HG03025 (cell line): ENCODE measurements around the gene TAF4B.
"Not testable (repeated sequence)": the region's sequence is repeated elsewhere in the genome, so short reads cannot be mapped to it uniquely, and the experiment has no call there.

Experiments
- ATAC-seq: cut with Tn5 transposase; IDR thresholded peaks from one replicate; pipeline ENCODE4 v1.9.1; 2021; ENCODE audit warnings: mild to moderate bottlenecking, moderate library complexity; ENCODE audit not compliant: unreplicated experiment, low FRiP score

TAF4B gene

DNA sequence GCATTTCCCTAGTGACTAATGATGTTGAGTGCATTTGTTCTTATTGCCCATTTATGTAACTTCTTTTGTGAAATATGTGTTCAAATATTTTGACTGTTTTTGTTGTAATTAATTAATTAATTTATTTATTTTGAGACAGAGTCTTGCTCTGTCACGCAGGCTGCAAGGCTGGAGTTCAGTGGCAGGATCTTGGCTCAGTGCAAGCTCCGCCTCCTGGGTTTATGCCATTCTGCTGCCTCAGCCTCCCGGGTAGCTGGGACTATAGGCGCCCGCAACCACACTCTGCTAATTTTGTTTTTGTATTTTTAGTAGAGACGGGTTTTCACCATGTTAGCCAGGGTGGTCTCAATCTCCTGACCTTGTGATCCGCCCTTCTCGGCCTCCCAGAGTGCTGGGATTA is 71.9 kb downstream of the TAF4B start:
- ATAC-seq = no peak

DNA sequence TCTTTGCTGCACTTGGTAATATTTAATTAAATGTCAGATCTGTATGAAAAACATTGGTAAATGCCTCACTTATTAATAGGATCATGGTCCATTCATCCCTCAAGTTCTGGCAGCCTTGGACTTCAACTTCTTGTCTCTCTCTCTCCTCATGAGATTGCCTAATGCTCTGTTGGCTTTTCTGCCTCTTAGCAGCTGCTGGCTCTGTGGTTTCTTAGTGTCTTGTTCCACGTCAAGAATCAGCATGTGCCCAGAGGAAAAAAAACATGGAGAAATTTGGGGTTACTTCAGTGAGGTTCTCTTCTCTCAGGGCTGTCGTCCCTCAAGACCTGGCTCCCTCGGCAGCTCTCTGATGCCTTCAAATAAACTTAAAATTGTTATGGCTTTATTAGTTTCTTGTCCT is 75.4 kb downstream of the TAF4B start:
- ATAC-seq = no peak

DNA sequence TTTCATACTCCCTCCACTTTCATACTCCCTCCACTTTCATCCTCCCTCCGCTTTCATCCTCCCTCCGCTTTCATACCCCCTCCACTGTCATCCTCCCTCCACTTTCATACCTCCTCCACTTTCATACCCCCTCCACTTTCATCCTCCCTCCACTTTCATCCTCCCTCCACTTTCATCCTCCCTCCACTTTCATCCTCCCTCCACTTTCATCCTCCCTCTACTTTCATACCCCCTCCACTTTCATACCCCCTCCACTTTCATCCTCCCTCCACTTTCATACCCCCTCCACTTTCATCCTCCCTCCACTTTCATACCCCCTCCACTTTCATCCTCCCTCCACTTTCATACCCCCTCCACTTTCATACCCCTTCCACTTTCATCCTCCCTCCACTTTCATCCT is 77.0 kb downstream of the TAF4B start:
- ATAC-seq = not testable (repeated sequence)

DNA sequence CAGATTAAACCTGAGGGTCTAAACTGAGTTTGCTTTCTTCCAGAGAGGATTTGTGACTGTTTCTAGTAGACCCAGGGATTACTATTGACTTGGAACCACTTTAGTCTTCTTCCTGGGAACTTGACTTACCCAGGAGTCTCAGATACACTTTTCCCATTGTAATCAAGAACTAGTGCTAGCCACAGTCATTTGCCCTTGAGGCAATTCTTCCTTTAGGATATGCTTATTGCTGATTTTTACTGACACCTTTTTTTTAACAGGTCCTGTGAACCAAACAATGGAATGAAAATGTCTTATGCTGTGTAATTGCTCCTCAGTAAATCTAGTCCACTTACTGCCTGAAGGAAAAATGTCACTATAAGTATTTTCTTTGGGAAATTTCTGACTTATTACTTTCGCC is 78.3 kb downstream of the TAF4B start:
- no peak for ATAC-seq

DNA sequence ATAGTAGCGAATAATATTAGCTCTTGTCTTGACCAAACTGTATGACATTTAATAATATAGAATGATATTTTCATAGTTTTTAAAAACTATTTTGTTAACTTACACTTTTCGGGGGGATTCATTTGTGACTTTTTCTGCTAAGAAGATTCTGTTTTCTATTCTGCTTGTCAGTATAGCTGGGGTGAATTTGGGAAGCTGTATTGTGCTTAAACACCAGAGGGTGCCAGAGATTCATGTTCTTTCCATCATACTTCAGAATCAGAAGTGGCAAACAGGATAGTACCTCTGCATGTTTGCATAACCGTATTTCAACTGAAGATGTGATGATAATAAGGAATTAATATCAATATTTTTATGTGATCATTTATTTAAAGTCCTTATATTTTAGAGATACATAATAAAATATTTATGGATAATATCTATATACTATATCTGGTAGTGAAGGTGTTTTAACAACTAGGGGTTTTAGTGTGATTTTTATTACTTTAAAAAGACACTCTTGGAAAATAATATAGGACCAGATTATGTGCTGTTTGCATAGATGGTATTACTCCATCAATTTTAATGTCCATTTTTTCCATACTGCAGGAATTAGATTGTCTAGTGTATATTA is 81.0 kb downstream of the TAF4B start:
- ATAC-seq = no peak

DNA sequence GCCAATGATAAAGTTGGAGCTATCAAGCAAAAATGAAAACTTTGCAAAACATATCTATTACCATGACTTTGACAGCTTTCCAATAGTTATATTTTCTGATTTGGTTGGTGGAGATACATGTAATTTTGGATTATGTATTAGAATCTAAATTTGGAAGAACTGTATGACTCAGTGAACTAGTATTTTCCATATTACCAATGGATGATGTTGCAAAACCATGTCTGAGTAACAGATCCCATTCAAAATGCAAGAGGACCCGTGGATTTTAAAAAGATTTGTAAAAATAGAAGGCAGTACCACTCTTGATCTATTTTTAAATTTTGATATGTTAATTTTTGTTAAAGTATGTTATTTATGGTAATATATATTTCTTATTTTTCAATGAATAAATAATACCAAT is 83.0 kb downstream of the TAF4B start:
- ATAC-seq = no peak

DNA sequence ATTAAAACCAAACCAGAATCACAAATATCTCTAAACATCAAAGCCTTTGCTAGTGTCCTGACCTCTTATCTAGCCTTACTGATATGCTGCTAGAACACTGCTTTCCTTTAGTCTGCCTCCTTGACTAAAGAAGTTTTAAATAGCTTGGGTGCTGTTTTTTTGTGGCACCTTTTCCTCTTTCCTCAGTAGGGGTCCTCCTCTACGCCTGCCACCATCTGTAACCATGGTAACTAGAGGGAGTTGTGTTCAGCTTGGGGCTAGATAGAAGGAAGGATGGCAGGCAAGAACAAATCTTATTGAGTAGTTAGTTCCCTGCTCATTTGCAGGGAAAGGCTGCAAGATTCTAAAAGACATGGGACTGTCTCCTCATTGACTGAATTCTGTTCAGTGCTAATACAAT is 86.0 kb downstream of the TAF4B start:
- ATAC-seq = no peak

DNA sequence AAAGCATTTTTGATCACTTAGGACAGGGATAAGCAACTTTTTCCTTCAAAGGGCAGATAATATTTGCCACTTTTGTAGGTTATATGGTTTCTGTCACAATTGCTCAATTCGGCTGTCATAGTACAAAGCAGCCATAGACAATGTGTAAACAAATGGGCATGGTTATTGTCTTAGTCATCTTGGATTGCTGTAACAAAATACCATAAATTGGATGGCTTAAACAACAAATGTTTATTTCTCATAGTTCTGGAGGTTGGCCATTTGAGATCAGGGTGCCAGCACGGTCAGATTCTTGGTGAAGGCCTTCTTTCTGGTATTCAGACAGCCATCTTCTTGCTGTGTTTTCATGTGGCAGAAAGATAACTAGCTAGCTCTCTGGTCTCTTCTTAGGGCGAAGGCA is 91.2 kb downstream of the TAF4B start:
- ATAC-seq = no peak

DNA sequence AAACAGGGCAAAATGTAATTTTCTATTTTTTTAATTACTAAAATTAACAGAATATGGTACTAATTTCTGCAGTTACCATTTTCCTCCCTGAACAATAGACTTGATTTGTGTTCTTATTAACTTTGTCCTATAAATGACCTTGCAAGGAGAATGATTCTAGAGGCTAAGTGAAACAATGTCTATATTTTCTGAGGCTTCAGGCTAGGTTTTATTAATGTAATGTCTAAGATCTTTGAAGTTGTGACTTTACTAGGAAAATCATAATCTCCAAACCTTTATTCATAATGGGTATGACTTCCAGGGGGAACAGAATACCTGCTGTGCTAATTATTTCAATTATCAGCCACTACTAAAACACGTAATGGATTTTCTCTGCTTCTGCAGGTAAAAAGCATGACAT is 94.4 kb downstream of the TAF4B start:
- ATAC-seq = no peak

DNA sequence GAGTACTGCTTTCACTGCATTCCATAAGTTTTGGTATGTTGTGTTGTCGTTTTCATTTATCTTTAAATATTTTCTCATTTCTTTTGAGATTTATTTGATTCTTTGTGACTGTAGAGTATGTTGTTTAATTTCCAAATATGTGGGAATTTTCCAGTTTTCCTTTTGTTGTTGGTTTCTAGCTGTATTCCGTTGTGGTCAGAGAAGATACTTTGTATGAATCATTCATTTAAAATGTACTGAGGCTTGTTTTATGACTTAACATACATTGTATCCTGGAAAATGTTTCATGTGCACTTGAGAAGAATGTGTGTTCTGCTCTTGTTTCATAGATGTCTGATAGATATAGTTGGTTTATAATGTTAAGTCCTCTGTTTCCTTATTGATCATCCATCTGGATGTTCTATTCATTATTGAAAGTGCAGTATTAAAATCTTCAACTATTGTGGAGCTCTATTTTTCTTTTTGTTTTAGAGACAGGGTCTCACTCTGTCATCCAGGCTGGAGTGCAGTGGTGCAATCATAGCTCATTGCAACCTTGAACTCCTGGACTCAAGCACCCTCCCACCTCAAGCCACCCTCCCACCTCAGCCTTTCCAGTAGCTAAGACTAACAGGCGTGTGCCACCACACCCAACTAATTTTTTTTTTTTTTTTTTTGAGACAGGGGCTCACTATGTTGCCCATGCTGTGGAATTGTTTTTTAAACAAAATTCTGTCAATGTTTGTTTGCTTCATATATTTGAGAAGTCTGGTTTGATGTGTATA is 96.8 kb downstream of the TAF4B start:
- no peak for ATAC-seq

DNA sequence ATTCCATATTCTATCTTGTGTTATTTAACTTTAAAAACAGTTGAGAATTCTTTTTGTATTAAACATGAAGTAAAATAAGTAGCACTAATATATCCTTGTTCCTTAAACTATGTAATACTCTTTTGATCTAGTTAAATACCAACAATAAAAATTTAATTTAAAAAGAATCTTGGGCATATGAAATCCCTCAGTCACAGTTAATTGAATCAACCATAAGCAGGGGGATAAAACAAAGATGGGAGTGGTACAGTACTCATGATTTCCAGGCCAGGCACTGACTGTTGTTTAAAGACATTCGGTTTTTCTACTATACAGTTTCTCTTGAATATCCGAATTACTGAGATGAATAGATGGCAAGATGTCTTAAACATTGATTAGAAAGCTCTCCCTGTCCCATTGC is 99.5 kb downstream of the TAF4B start:
- no peak for ATAC-seq

DNA sequence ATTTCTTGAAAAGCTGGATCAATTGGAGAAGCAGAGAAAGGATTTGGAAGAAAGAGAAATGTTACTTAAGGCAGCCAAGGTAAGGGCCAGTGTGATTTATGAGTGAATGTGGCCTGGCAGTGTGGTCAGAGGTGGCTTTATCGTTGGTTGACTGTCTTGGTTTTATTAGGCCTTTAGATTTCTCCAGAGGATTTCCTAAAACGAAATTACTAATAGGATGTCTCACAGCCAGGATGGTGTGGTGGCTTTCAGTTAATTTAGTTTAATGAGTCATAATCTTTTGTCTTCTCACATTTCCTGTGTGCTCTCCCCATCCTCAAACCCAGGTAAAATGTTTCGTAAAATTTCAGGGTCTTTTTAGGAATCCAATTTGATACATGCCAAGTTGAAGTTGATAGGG is 100.8 kb downstream of the TAF4B start:
- no peak for ATAC-seq

DNA sequence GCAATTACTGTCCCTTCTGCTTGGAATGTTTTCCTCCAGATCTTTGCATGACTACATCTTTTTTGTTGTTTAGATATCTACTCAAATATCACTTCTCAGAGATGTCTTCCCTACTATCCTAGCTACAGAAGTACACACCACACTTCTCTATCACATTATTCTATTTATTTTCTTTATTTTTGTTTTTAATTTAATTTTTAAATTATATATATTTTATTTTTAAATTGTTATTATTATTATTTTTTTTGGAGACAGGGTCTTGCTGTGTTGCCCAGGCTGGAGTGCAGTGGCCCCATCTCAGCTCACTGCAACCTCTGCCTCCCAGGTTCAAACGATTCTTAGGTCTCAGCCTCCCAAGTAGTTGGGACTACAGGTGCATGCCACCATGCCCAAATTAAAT is 106.7 kb downstream of the TAF4B start:
- no peak for ATAC-seq

DNA sequence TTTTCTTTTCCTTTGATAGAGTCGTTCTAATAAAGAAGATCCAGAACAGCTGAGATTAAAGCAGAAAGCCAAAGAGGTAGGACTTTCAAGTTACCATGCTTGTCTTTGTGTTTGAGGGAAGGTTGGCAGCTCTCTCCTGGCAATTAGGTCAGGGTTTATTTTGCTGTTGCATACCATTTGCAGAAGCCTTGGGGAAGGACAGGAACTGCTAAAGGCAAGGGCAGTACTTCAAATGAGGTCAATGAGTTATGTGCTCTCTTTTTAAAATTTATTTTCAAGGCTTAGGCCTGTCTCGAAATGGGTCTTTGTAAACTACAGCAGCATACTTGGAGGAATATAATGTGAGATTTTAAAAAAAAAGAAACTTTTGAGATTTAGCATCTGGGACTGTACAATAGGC is 108.9 kb downstream of the TAF4B start:
- ATAC-seq = no peak

DNA sequence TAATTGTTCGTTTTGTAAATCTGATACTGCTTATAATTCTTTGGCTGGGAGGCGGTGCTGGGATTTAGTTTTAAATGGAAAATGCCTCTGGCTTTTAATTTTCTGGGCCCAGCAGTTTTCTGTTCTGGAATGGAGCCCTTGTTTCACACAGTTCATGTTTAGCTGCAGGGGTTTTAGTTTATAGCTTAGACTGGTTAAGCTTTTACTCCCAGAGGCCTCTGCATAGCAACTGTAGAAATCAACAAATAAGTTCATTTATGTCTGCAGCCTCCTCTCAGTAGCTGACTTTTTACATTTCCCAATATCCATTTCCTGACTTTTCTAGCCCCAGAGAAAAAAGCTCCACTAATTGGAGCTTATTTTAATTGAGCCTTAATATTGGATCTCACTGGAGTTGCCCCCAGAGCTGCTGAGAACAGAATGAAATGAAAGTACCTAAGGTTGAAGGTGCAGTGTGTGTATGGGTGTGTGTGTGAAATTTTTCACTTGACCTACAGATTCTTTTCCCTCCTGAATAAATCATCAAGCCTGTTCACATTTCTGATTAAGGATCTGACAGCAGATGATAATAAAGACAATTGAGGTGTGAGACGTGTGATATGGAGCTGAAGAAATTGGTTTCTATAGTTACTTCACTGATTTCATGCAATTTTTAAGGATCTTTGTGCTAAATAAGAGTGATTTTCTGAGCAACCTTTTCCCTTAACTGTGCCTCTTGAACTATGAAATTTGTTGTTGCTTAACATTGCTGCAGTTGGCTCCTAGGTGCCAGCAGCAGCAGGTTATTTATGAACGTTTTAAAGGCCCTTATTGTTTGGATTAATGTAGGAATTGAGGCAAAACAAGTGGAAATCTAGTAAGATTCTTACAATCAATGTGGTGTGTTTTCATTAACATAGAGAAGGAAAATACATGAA is 109.6 kb downstream of the TAF4B start:
- ATAC-seq = no peak

DNA sequence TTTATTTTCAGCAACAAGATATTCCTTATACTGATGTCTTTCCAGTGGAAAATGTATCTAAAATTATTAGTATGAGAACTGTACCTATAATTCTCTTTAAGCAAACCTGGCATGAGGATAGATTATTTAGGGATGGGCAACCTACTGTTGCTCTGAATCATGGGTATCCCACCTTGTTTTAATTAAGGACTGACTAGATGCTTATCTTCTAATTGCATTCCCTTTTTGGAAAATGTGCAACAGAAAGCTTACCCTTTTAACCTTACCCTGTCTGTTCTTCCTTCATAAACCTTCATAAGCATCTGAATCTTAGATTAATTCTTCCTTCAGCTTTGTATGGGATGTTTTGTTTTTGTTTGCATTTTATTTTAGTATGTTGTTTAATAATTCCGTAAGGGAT is 110.3 kb downstream of the TAF4B start:
- no peak for ATAC-seq

DNA sequence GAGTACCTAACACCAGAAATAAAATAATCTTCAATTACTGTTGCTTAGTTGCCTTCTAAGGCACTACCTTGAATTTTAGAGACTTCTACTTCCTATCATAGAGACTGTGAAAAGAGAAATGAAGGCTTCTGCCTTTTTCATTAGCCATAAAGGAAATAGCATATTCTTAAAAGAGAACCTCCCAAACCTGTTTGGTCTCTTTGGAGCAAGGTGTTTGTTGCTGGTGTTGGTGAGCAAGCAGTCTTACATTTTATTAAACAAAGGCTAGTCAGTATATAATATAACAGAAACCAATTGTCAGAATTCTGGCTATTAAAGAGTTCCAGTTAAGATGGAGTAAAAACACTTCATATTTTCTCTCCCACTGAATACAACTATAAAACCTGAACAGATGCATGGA is 116.4 kb downstream of the TAF4B start:
- ATAC-seq = no peak

DNA sequence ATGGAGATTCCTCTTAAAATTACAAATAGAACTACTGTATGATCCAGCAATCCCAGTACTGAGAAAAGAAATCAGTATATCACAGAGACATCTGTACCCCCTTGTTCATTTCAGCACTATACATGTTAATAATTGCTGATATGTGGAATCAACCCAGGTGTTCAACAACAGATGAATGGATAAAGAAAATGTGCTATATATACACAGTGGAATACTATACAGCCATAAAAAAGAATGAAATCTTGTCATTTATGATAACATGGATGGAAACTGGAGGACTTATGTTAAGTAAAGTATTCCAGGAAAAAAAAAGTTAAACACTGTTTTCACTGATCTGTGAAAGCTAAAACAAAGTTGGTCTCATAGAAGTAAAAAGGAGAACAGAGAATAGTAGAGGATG is 124.7 kb downstream of the TAF4B start:
- no peak for ATAC-seq

DNA sequence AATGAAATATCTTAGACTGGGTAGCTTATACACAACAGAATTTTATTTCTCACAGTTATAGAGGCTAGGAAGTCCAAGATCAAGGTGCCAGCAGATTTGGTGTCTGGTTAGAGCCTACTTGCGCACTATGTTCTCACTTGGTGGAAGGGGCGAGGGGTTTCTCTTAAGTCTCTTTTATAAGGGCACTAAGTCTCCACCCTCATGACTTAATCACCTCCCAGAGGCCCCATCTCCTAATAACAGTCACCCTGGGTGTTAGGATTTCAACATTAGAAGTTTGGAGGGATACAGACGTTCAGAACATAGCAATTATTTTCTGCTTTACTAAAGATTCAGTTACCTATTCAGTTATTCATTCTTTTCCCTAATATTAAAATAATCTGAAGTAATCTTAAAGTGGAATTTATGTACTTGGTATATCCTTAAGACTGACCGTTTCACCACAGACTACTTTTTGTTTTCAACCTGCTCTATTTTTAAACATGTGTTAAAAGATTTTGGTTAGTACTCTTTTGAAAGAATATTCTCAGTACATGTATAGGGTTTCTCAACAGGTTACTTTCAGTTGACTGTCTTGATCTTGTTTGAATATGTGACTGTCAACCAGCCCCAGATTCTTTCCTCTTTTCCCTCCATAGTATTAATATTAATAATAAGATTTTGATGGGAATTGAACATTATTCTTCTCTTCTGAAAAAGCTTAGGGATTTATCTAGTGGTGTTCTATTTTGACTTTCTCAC is 130.0 kb downstream of the TAF4B start:
- ATAC-seq = peak; percentile 64

DNA sequence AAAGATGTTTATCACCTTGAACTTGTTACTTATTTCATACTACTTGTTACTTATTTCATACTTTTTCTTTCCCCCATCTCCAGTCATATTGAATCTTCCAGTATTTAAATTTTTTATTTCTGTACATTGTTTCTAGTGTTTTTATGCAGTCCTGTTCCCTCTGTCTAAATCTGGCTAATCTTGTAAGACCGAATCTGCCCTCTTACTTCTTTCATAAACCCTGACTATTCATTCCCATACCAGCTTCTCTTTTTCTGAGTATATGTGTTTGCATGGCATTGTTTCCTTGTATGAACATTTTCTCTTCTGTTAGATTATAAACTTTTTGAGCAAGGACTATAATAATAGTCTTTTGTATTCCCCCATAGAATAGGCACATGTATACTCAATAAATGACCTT is 131.7 kb downstream of the TAF4B start:
- no peak for ATAC-seq

DNA sequence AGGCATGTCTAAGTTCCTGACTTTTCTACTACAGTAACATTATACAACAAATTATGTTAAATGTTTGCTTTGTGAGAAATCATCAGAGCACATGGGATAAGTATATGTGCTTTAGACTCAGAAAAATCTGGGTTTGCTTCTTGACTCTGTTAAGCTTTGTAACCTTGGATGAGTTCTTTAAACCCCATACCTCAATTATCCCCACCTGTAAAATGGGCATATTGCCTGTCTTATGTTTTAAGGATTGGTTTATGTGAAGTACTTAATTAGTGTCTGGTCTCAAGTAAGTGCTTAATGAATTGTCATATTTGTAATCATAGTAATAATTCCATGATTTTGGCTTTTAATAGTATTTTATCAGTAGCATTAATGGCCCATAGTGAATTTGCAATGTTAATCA is 135.8 kb downstream of the TAF4B start:
- no peak for ATAC-seq
